Activated CD4-positive, alpha-beta T cell treated with anti-CD3 and anti-CD28 coated beads for 24 hours (primary cell): ENCODE results near the gene INO80E.

Experiments
- DNase-seq, 2 donors: peaks; one replicate each; pipeline ENCODE4 v3.0.0-alpha.2; 2020; ENCODE audit warnings: low read depth in 2 of 2

INO80E gene

GRCh38 chr16:29975811-29976511, 20.1 kb upstream of the INO80E start:
- DNase-seq = no peak

DNA sequence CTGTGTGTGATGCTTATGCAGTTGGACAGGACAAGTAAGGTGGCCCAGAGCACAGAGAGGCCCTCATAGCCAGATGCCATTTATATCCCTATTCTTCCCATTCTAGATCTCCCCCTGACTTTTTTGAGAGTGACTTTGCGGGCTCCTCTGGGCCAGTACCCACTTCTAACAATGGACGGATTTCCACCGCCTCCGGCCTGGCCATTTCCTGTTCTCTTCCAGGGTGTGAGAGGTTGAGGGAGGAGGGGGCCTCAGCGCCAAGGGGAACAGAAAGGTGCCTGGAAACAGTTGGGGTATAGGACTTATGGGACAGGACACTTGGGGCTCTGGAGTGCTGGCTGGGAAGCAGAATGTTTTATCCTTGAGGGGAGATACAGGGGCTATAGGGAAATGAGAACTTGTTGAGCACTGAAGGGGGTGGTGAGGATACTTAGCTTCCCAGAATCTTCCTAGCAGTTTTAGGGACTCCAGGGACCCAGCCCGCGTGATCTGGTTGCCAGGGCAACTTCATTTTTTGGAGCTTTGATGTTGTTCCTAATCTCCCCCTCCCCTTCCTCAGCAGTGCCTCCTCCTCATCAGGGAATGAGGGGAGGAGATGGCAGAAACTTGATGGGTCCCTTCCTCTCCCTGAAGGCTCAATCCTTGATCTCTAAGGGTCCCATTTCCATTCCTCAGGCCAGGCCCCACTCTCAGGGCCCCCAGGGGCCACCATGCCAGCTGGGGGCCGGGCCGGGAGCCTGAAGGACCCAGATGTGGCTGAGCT, 18.8 kb upstream of the INO80E start:
- DNase-seq = no peak

- no peak for DNase-seq
Measured at GRCh38 chr16:29978081-29978480, 18.0 kb upstream of the INO80E start.

GRCh38 chr16:29978564-29979270, 17.3 kb upstream of the INO80E start:
- no peak for DNase-seq

DNA sequence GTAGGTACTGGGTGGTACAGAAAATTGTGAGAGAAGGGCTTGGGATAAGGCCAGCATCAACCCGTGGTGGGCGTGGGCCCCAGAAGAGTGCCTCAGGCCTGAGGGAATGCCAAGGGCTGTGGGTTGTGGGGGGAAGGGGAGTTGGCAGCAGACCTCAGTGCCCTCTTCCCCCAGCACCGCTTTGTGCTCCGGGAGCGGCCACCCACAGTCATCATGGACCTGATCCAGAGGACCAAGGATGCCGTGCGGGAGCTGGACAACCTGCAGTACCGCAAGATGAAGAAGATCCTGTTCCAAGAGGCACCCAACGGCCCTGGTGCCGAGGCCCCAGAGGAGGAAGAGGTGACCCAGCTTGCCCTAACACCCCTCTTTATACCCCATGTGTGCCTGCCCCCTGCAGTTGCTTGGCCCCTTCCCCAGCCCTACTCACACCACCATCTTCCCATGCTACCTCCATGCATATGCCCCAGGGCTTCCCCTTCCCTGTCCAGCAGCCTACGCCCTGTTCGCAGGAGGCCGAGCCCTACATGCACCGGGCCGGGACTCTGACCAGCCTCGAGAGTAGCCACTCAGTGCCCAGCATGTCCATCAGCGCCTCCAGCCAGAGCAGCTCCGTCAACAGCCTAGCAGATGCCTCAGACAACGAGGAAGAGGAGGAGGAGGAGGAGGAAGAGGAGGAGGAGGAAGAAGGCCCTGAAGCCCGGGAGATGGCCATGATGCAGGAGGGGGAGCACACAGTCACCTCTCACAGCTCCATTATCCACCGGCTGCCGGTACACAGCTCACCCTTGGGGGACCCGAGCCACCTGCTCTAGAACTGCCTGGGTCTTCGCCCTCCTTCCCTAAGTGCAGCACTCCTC, 13.3 kb upstream of the INO80E start:
- DNase-seq = no peak

DNA sequence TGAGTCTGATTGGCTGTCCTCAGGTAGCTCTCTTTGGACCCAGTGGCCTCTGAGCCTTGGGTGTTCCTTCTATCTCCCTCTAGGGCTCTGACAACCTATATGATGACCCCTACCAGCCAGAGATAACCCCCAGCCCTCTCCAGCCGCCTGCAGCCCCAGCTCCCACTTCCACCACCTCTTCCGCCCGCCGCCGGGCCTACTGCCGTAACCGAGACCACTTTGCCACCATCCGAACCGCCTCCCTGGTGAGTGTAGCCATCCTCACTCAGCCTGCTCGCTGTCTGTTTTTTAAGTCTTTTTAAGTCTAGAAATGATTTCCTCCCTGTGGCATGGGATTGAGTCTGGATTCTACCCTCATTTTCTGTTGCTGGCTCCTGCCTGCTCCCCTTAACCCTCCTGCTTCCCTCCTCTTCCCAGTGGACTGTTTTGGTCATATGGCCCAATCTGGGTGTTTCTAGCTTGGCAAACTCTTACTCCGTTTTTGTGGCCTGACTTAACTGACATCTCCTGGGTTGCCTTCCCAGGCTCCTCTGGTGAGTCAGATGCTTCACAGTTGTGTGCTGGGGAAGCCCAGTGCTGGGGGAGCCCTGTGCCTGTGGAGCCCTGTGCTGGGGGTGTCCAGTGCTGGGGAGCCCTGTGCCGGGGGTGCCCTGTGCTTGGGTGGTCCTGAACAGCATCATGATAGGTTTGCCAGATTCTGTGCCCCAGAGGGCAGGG, 12.5 kb upstream of the INO80E start:
- no peak for DNase-seq

GRCh38 chr16:29984137-29984763, 11.8 kb upstream of the INO80E start:
- no peak for DNase-seq

- no peak for DNase-seq
Measured at GRCh38 chr16:29984764-29985147, 11.3 kb upstream of the INO80E start.

DNA sequence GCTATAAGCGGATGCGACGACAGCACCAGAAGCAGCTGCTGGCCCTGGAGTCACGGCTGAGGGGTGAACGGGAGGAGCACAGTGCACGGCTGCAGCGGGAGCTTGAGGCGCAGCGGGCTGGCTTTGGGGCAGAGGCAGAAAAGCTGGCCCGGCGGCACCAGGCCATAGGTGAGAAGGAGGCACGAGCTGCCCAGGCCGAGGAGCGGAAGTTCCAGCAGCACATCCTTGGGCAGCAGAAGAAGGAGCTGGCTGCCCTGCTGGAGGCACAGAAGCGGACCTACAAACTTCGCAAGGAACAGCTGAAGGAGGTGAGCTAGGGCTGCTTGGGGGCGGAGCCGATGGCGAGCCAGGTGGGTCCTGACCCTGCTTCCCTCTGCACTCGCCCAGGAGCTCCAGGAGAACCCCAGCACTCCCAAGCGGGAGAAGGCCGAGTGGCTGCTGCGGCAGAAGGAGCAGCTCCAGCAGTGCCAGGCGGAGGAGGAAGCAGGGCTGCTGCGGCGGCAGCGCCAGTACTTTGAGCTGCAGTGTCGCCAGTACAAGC, 10.7 kb upstream of the INO80E start:
- DNase-seq = no peak

DNA sequence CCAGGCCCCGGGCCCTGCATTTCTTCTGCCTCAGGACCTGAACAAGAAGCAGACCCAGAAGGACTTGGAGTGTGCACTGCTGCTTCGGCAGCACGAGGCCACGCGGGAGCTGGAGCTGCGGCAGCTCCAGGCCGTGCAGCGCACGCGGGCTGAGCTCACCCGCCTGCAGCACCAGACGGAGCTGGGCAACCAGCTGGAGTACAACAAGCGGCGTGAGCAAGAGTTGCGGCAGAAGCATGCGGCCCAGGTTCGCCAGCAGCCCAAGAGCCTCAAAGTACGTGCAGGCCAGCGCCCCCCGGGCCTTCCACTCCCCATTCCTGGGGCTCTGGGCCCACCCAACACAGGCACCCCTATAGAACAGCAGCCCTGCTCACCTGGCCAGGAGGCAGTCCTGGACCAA, 9.8 kb upstream of the INO80E start:
- no peak for DNase-seq

- no peak for DNase-seq
Measured at GRCh38 chr16:29986931-29987330, 9.1 kb upstream of the INO80E start.

GRCh38 chr16:29987371-29988085, 8.5 kb upstream of the INO80E start:
- DNase-seq = no peak

- no peak for DNase-seq
Measured at GRCh38 chr16:29988346-29989075, 7.5 kb upstream of the INO80E start.

DNA sequence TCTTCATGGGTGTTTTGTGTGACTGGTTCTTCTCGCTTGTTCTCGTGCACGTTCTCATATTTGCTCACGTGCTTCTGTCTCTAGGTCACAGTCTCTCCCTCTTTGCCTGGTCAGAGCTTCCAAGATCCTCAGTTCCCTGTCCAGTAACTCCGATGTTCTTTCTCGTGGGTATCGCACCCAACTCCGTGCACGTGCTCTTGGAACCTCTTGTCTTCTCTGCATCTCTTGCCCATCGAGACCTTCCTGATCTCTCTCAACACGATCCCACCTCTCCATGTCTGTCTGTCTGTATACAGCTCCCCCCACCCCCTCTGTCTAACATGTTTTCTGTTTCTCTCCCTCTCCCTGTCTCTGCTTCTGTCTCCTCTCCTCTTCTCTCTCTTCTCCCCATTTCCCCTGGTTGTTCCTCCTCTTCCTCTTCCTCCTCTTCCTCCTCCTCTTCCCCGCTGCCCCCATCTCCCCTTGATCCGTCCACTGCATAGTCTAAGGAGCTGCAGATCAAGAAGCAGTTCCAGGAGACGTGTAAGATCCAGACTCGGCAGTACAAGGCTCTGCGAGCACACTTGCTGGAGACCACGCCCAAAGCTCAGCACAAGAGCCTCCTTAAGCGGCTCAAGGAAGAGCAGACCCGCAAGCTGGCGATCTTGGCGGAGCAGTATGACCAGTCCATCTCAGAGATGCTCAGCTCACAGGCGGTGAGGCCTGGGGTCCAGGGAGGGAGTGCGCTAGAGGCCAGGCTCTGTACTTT, 6.8 kb upstream of the INO80E start:
- no peak for DNase-seq

GRCh38 chr16:29990034-29990433, 6.0 kb upstream of the INO80E start:
- no peak for DNase-seq

- DNase-seq = no peak
Measured at GRCh38 chr16:29990883-29991570, 5.0 kb upstream of the INO80E start.

DNA sequence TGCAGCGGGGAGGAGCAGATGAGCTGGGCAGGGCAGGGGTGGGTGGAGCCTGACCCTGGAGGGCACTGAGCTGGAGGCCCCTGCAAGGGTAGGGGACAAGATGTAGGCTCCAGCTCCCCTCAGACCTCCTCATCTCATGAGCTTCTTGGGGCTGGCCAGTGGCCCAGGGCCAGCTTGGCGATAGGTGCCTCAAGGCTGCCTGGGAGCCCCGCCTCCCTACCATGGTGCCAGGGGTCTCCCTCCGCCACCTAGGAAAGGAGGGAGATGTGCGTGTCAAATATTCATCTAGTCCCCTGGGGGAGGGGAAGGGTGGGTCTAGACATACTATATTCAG, 4.5 kb upstream of the INO80E start:
- DNase-seq = no peak
